ENCODE measurements around the gene MRE11. TPM values are rescaled to one million over a fixed set of nuclear protein-coding genes. Genes with fewer than 3 reads are reported as not detected.
"Not testable (repeated sequence)": the region's sequence is repeated elsewhere in the genome, so short reads cannot be mapped to it uniquely, and the experiment has no call there.

MRE11 gene
- total RNA-seq, 1 experiment from 2014 or later, result 34.6 TPM

DNA sequence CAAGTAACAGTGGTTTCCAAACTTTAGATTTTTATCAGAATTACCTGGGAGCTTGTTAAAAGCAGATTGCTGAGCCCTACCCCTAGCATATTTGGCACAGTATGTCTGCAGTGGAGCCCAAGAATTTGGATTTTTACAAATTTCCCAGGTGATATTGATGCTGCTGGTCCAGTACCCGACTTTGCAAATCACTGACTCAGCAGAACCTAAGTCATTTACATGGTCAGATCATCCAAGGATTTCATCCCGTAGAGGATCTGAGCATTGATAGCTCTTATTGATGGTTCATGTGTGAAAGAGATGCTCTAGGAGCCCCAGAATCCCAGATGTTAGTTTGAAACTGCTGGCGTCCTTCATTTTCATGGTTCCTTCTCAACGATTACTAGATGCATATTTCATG is 24.7 kb upstream of the MRE11 start:
- H3K9me3 ChIP-seq (replicated peaks), result no peaks in the 10 kb centered on the region
- H3K4me1 ChIP-seq, result no peaks in the 10 kb centered on the region
- no peak for DNase-seq
- no peak overlapping the region for H3K27ac ChIP-seq
- H3K36me3 ChIP-seq, result no peaks in the 10 kb centered on the region
- H3K4me3 ChIP-seq, result no peak overlapping the region
- H3K27me3 ChIP-seq, result no peaks in the 10 kb centered on the region

DNA sequence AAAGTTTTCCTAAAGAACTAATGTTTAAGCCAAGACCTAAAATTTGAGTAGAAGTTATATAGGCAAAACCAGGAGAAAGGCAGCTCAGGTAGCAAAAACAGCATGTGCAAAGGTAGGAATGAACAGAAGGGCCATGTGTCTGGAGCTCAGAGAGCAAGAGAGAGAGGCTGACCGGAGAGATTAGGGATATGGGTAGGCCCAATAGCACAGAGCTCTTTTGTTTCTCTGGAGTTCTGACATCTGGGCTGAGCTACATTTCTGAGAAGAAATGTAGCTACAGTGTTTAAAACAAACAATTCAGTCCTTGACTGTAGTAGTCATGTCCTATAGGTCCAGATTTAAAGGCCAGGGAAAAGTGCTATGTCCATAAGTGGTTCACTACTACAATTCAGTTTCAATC is 23.1 kb upstream of the MRE11 start:
- Histone ChIP-seq H3K27me3 (no peaks in the 10 kb centered on the region), H3K27ac (no peak overlapping the region), H3K4me1 (no peaks in the 10 kb centered on the region), H3K9me3 (replicated peaks) (no peaks in the 10 kb centered on the region), H3K4me3 (no peak overlapping the region), H3K36me3 (no peaks in the 10 kb centered on the region)
- DNase-seq, result no peak

GRCh38 chr11:94515398-94515797 is 21.8 kb upstream of the MRE11 start:
- H3K27ac ChIP-seq, result no peak overlapping the region
- no peak for DNase-seq
- no peaks in the 10 kb centered on the region for H3K36me3 ChIP-seq
- H3K9me3 ChIP-seq (replicated peaks), result no peaks in the 10 kb centered on the region
- H3K4me3 ChIP-seq, result no peak overlapping the region
- no peaks in the 10 kb centered on the region for H3K4me1 ChIP-seq
- H3K27me3 ChIP-seq, result no peaks in the 10 kb centered on the region

DNA sequence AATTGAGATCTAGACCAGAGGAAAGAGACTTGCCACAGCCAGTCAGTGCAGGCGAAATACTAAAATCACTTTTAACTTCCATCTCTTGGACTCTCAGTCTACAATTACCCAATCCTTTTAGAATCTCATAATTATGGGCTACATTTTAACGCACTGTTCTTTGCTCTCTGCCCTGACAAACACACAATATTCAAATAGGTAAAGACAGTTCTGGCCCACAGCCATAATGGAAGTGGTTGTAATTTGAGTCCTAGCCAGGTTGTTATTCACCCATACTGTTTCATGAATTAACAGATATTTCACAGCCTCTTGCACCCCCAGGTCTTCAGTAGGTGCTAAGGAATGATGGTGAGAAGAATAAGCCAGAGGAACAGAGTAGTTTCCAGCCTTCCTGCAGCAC is 19.4 kb upstream of the MRE11 start:
- Histone ChIP-seq H3K36me3 (no peaks in the 10 kb centered on the region), H3K27me3 (no peaks in the 10 kb centered on the region), H3K4me3 (no peak overlapping the region), H3K9me3 (replicated peaks) (no peaks in the 10 kb centered on the region), H3K27ac (no peak overlapping the region), H3K4me1 (no peaks in the 10 kb centered on the region)
- DNase-seq, result no peak

GRCh38 chr11:94511932-94512781 is 18.5 kb upstream of the MRE11 start, which contains the start of gene C11orf97:
Gene C11orf97 (plus strand): TSS chr11:94512461. CDS start chr11:94512529, 68 bp downstream.
- H3K9me3 ChIP-seq (replicated peaks), result no peaks in the 10 kb centered on the region
- peak; percentile 37 to 53 for DNase-seq
- no peak within 1 kb of the TSS for H3K27ac ChIP-seq
- H3K4me3 ChIP-seq, result peak within 1 kb of the TSS; percentile 58
- H3K4me1 ChIP-seq, result no peaks in the 10 kb centered on the region
- no peaks in the 10 kb centered on the region for H3K36me3 ChIP-seq
- H3K27me3 ChIP-seq, result no peaks in the 10 kb centered on the region

DNA sequence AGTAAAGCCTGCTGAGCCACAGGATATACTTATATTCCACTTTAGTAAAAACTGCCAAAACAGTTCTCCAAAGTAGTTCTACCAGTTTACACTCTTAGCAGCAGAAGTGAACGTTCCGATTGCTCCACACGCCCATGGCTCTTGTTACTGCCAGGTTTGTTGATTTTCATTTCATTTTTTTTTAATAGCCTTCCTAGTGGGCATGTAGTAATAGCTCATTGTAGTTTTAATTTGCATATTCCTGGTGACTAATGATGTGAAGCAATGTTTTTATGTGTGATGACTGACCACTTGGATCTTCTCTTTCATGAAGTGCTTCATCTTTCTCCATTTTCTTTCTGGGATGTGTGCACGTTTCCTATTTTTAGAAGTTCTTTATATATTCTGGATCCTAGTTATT is 13.8 kb upstream of the MRE11 start:
- no peaks in the 10 kb centered on the region for H3K9me3 ChIP-seq (replicated peaks)
- H3K27ac ChIP-seq, result no peak overlapping the region
- H3K4me1 ChIP-seq, result no peaks in the 10 kb centered on the region
- H3K27me3 ChIP-seq, result no peaks in the 10 kb centered on the region
- no peak overlapping the region for H3K4me3 ChIP-seq
- no peak for DNase-seq
- no peaks in the 10 kb centered on the region for H3K36me3 ChIP-seq

DNA sequence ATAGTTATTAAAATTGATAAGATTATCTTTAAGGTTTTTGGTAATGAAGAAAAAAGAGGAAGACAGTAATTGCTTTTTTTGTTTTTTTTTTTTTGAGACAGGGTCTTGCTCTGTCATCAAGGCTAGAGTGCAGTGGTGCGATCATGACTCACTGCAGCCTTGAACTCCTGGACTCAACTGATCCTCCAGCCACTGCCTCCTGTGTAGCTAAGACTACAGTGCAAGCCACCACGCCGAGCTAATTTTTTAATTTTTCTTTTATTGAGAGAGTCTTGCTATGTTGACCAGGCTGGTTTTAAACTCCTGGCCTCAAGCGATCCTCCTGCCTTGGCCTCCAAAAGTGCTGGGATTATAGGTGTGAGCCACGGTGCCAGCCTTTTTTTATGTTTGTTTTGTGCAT is 12.9 kb upstream of the MRE11 start:
- H3K4me3 ChIP-seq, result not testable (repeated sequence)

GRCh38 chr11:94504689-94505293 is 11.1 kb upstream of the MRE11 start:
- H3K4me3 ChIP-seq, result no peak overlapping the region
- DNase-seq, result peak in 1 of 2 experiments; percentile 62
- H3K27me3 ChIP-seq, result no peaks in the 10 kb centered on the region
- H3K4me1 ChIP-seq, result no peaks in the 10 kb centered on the region
- H3K9me3 ChIP-seq (replicated peaks), result no peaks in the 10 kb centered on the region
- no peaks in the 10 kb centered on the region for H3K36me3 ChIP-seq
- H3K27ac ChIP-seq, result no peak overlapping the region

More for the DNA sequence above, 12.9 kb upstream of the MRE11 start:
- H3K27me3 ChIP-seq; H3K27ac ChIP-seq; DNase-seq; H3K9me3 ChIP-seq (replicated peaks); H3K36me3 ChIP-seq; H3K4me1 ChIP-seq: not testable (repeated sequence)

DNA sequence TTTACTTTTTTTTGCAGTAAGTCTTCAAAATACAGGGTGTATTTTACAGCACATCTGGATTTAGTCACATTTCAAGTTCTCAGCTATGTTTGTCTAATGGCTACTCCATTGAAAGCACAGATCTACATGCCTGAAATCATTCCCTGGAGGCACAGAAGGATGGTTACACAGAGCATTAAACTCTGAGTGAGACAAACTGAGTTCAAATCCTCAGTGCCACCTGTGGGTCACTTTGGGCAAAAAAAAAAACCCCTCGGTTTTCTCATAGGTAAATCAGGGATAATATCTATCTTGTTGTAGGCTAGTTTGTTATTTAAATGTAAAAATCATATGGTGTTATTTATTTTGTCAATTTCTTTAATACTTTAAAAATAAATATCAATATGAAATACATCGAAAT is 7.9 kb upstream of the MRE11 start:
- Histone ChIP-seq H3K4me1 (no peaks in the 10 kb centered on the region), H3K9me3 (replicated peaks) (no peaks in the 10 kb centered on the region), H3K4me3 (no peak overlapping the region), H3K27ac (no peak overlapping the region), H3K27me3 (no peaks in the 10 kb centered on the region), H3K36me3 (no peaks in the 10 kb centered on the region)
- no peak for DNase-seq

GRCh38 chr11:94500181-94500580 is 6.5 kb upstream of the MRE11 start:
- Histone ChIP-seq H3K4me1 (no peaks in the 10 kb centered on the region), H3K27me3 (no peaks in the 10 kb centered on the region), H3K27ac (no peak overlapping the region), H3K36me3 (no peaks in the 10 kb centered on the region), H3K9me3 (replicated peaks) (no peaks in the 10 kb centered on the region), H3K4me3 (no peak overlapping the region)
- DNase-seq, result no peak

GRCh38 chr11:94494126-94494680 is 559 bp upstream of the MRE11 start:
- Histone ChIP-seq H3K27me3 (no peaks in the 10 kb centered on the region), H3K4me3 (peak overlapping the region; percentile 89), H3K36me3 (no peaks in the 10 kb centered on the region; the same call in 1 of the 2 replicates), H3K4me1 (peaks cover 3% of the 10 kb centered on the region; the same call in 1 of the 2 replicates), H3K27ac (peak overlapping the region; percentile 91), H3K9me3 (replicated peaks) (no peaks in the 10 kb centered on the region)
- DNase-seq, result no peak

DNA sequence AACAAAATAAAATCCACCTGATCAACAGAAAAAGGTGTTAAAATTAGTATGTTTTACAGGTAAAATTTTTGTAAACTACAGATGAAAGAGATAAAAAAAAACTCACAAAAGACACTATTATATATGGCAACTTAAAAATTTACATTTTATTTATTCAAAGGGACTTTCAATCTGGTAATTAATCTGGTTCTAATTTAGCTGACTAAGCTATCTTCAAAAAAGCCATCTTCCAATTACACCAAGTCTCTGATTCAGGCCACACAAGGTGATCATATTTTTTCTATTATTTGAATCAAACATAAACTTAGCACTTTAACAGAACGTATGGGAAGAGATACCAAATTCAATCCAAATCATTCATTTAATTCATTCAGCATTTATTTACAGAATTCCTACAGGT is 7.6 kb downstream of the MRE11 start:
- Histone ChIP-seq H3K27me3 (no peaks in the 10 kb centered on the region), H3K9me3 (replicated peaks) (no peaks in the 10 kb centered on the region), H3K4me3 (no peak overlapping the region), H3K36me3 (peaks cover 8% of the 10 kb centered on the region), H3K4me1 (no peaks in the 10 kb centered on the region), H3K27ac (no peak overlapping the region)
- no peak for DNase-seq

DNA sequence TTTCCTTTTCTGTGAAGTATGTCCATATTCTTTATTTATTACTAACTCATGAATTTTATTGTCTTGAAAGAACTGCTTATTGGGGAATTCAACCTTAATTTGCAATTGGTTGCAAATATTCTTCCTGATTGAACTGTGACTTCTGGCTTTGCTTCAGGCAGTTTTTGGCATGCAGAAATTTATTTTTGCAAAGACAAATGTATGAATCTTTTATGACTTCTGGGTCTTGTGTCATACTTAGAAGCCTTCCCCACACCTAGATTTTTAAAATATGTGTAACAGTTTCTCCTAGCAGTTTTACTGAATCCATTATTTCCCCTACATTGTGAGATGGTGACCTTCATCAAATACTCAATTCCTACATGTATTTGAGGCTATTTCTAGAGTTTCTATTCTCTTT is 12.3 kb downstream of the MRE11 start:
- no peak overlapping the region for H3K4me3 ChIP-seq
- H3K9me3 ChIP-seq (replicated peaks), result no peaks in the 10 kb centered on the region
- H3K27me3 ChIP-seq, result no peaks in the 10 kb centered on the region
- no peak overlapping the region for H3K27ac ChIP-seq
- peaks cover 3% of the 10 kb centered on the region for H3K36me3 ChIP-seq
- no peaks in the 10 kb centered on the region for H3K4me1 ChIP-seq
- DNase-seq, result no peak

- no peaks in the 10 kb centered on the region for H3K4me1 ChIP-seq
- no peak overlapping the region for H3K4me3 ChIP-seq
- H3K27ac ChIP-seq, result no peak overlapping the region
- no peaks in the 10 kb centered on the region for H3K9me3 ChIP-seq (replicated peaks)
- no peaks in the 10 kb centered on the region; the same call in none of the 2 replicates for H3K36me3 ChIP-seq
- DNase-seq, result no peak
- H3K27me3 ChIP-seq, result no peaks in the 10 kb centered on the region
These were observed 16.0 kb downstream of the MRE11 start for GRCh38 chr11:94477624-94478023.
